ENCODE data around the gene CAPN11. TPM values are rescaled to one million over a fixed set of nuclear protein-coding genes. Genes with fewer than 3 reads are reported as not detected.

CAPN11 gene
- total RNA-seq, 1 experiment from 2014 or later, result 0.28 TPM

DNA sequence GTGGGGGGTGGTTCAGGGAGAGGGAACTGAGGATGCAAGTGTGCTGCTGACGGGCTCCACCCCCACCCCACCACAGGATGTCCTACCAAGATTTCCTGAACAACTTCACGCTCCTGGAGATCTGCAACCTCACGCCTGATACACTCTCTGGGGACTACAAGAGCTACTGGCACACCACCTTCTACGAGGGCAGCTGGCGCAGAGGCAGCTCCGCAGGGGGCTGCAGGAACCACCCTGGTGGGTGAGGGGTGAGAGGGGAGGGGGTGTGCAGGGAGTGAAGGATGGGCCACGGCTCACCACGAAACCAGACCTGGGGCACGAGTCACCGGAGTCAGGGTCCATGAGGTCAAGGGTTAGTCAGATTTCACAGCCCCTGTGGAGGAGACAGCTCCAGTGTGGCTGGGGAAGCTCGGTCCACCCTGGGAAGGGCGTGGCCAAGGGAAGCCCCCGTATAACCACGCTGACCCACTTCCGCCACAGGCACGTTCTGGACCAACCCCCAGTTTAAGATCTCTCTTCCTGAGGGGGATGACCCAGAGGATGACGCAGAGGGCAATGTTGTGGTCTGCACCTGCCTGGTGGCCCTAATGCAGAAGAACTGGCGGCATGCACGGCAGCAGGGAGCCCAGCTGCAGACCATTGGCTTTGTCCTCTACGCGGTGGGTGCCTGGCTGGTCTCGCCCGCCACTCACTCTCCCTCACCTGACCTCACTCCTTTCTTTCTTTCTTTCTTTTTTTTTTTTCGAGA is 18.3 kb downstream of the CAPN11 start:
- WGBS (ENCODE audit: extremely low coverage, insufficient read length, low lambda C conversion rate), result no CpG with 5 or more reads among the region's 24 CpGs
- H3K79me2 ChIP-seq (ENCODE audit: insufficient read depth, low read length), result no peaks in the 10 kb centered on the region
- no peak overlapping the region for H2AFZ ChIP-seq (ENCODE audit: low read length)
- H2BK12ac ChIP-seq (ENCODE audit: insufficient read length, low read depth, low read length), result no peak overlapping the region
- H3K18ac ChIP-seq (ENCODE audit: insufficient read length, low read depth, low read length), result no peak overlapping the region
- Mint-ChIP-seq H3K36me3 (ENCODE audit: insufficient read depth in 1 of 3, low read depth in 3 of 3) (no peaks in the 10 kb centered on the region; a peak in 1 of 7 replicates), H3K9me3 (no peaks in the 10 kb centered on the region), H3K4me3 (no peak overlapping the region; a peak in 1 of 5 replicates), H3K27me3 (ENCODE audit: low read depth) (no peaks in the 10 kb centered on the region; the same call in none of the 2 replicates), H3K4me1 (peaks cover 10 to 19% of the 10 kb centered on the region in 2 experiments), H3K27ac (no peak overlapping the region; a peak in 1 of 7 replicates)
- H4K91ac ChIP-seq (ENCODE audit: insufficient read length, low read depth, low read length), result no peak overlapping the region
- H4K5ac ChIP-seq (ENCODE audit: insufficient read length, low read depth, low read length), result no peak overlapping the region
- no peak overlapping the region for H3T11ph ChIP-seq (ENCODE audit: low read length)
- no peak overlapping the region for H3K23ac ChIP-seq (ENCODE audit: insufficient read length, low read depth, low read length)
- DNase-seq, result no peak
- no peak overlapping the region for H3K27ac ChIP-seq (ENCODE audit: insufficient read length, low read depth, low read length)
- H4K20me1 ChIP-seq (ENCODE audit: control insufficient read depth, insufficient read depth, insufficient read length), result peaks cover 3% of the 10 kb centered on the region
- H3K4ac ChIP-seq (ENCODE audit: low read depth, low read length), result no peak overlapping the region
- no peak overlapping the region for H3K14ac ChIP-seq (ENCODE audit: insufficient read depth, low read length)
- H2BK15ac ChIP-seq (ENCODE audit: low read depth, low read length), result no peak overlapping the region
- TF ChIP-seq, protein P1, sequence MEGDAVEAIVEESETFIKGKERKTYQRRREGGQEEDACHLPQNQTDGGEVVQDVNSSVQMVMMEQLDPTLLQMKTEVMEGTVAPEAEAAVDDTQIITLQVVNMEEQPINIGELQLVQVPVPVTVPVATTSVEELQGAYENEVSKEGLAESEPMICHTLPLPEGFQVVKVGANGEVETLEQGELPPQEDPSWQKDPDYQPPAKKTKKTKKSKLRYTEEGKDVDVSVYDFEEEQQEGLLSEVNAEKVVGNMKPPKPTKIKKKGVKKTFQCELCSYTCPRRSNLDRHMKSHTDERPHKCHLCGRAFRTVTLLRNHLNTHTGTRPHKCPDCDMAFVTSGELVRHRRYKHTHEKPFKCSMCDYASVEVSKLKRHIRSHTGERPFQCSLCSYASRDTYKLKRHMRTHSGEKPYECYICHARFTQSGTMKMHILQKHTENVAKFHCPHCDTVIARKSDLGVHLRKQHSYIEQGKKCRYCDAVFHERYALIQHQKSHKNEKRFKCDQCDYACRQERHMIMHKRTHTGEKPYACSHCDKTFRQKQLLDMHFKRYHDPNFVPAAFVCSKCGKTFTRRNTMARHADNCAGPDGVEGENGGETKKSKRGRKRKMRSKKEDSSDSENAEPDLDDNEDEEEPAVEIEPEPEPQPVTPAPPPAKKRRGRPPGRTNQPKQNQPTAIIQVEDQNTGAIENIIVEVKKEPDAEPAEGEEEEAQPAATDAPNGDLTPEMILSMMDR (conservative IDR thresholded peaks at IDR 0.05), result no peak
- no peak overlapping the region for H3K9ac ChIP-seq (ENCODE audit: extremely low read depth, insufficient read length, low read length)
- no peaks in the 10 kb centered on the region for H3K9me3 ChIP-seq (ENCODE audit: control insufficient read depth, low read depth, low read length)
- no peak overlapping the region for H4K8ac ChIP-seq (replicated peaks; ENCODE audit: insufficient read length, low read depth, low read length)
- no peaks in the 10 kb centered on the region for H3K79me1 ChIP-seq (ENCODE audit: insufficient read depth, low read depth, low read length, poor library complexity, severe bottlenecking)
- H3K23me2 ChIP-seq (ENCODE audit: insufficient read length, low read depth, low read length, poor library complexity, severe bottlenecking), result no peaks in the 10 kb centered on the region
- H3K4me2 ChIP-seq (ENCODE audit: insufficient read depth, insufficient read length, low read length), result no peak overlapping the region
- H3K4me1 ChIP-seq (ENCODE audit: insufficient read depth, low read length), result peaks cover 2% of the 10 kb centered on the region; the same call in 1 of the 2 replicates
- no peak overlapping the region for H2BK120ac ChIP-seq (ENCODE audit: low read depth, low read length, poor library complexity, severe bottlenecking)
- no peaks in the 10 kb centered on the region for H3K27me3 ChIP-seq (ENCODE audit: insufficient read depth, low read length)
- no peak overlapping the region for H2AK5ac ChIP-seq (ENCODE audit: insufficient read length, low read length)
- no peak overlapping the region for H2BK5ac ChIP-seq (ENCODE audit: insufficient read length, low read length)
- no peak overlapping the region for H2BK20ac ChIP-seq (ENCODE audit: low read depth, low read length, poor library complexity, severe bottlenecking)
- no peak overlapping the region for H3K56ac ChIP-seq (ENCODE audit: insufficient read length, low read depth, low read length)

All from H9 (cell line).